HL-60 (cell line): ENCODE data around the gene MAP3K5.

ENCODE experiments used
- DNase-seq, 2 experiments: peaks; one replicate each; pipeline ENCODE4 v3.0.0-alpha.2; 2010 to 2020; ENCODE audit warnings: low read depth in 1 of 2, low spot score in 1 of 2
- H3K27ac ChIP-seq: fragments of 250-450 bp; sonication (Bioruptor Pico); replicated peaks from 2 replicates; pipeline ENCODE4 v1.5.1; 2020; ENCODE audit warnings: mild to moderate bottlenecking, moderate library complexity
- H3K27me3 ChIP-seq: fragments of 250-450 bp; sonication (Bioruptor Pico); 2 replicates; pipeline ENCODE4 v1.5.1; 2021; ENCODE audit warnings: mild to moderate bottlenecking, moderate library complexity; ENCODE audit not compliant: insufficient read depth, poor library complexity, severe bottlenecking
- H3K4me3 ChIP-seq: replicated peaks from 2 replicates; pipeline ENCODE4 v1.5.1; 2011; ENCODE audit warnings: mild to moderate bottlenecking, control low read depth, low read length; ENCODE audit not compliant: insufficient read depth
- GABPA ChIP-seq: IDR thresholded peaks from 2 replicates; pipeline ENCODE4 v1.6.1; 2012; ENCODE audit warnings: low read depth
- POLR2AphosphoS5 ChIP-seq: IDR thresholded peaks from 2 replicates; pipeline ENCODE4 v1.6.1; 2012; ENCODE audit warnings: low read depth
- SPI1 ChIP-seq: IDR thresholded peaks from 2 replicates; pipeline ENCODE4 v1.6.1; 2012; ENCODE audit warnings: low read depth, mild to moderate bottlenecking, borderline replicate concordance
- TF ChIP-seq, protein P1 (sequence below): IDR thresholded peaks from one replicate; pipeline ENCODE4 v1.5.1; 2011; ENCODE audit warnings: low read length, control low read depth, inconsistent platforms; ENCODE audit not compliant: insufficient read depth
- TF ChIP-seq, protein P2 (sequence below): IDR thresholded peaks from 2 replicates; pipeline ENCODE4 v1.6.1; 2012; ENCODE audit warnings: low read depth; ENCODE audit not compliant: insufficient replicate concordance

Gene MAP3K5

DNA sequence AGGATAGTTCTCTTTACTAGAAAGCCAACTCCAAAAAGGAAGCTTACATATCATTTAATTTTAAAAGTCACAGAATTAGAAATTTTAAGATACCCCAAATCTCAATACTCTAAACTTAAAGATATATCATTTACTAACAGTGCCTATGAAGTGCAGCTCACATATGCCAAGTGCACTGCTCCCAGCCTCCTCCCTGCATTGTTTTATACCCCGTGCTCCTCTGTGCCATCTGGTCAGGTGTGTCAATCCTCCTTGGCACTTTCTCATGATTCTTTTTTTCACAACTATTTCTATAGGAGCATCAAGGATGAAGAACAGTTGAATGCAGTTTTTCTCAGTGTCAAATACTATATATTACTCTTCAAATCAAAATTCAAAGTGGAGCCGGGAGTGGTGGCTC is 250.9 kb downstream of the MAP3K5 start:
- H3K4me3 ChIP-seq, result no peak overlapping the region
- TF ChIP-seq, protein P1, sequence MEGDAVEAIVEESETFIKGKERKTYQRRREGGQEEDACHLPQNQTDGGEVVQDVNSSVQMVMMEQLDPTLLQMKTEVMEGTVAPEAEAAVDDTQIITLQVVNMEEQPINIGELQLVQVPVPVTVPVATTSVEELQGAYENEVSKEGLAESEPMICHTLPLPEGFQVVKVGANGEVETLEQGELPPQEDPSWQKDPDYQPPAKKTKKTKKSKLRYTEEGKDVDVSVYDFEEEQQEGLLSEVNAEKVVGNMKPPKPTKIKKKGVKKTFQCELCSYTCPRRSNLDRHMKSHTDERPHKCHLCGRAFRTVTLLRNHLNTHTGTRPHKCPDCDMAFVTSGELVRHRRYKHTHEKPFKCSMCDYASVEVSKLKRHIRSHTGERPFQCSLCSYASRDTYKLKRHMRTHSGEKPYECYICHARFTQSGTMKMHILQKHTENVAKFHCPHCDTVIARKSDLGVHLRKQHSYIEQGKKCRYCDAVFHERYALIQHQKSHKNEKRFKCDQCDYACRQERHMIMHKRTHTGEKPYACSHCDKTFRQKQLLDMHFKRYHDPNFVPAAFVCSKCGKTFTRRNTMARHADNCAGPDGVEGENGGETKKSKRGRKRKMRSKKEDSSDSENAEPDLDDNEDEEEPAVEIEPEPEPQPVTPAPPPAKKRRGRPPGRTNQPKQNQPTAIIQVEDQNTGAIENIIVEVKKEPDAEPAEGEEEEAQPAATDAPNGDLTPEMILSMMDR, result no peak
- DNase-seq, result no peak
- H3K27me3 ChIP-seq, result peaks cover 3% of the 10 kb centered on the region
- no peak overlapping the region for H3K27ac ChIP-seq

DNA sequence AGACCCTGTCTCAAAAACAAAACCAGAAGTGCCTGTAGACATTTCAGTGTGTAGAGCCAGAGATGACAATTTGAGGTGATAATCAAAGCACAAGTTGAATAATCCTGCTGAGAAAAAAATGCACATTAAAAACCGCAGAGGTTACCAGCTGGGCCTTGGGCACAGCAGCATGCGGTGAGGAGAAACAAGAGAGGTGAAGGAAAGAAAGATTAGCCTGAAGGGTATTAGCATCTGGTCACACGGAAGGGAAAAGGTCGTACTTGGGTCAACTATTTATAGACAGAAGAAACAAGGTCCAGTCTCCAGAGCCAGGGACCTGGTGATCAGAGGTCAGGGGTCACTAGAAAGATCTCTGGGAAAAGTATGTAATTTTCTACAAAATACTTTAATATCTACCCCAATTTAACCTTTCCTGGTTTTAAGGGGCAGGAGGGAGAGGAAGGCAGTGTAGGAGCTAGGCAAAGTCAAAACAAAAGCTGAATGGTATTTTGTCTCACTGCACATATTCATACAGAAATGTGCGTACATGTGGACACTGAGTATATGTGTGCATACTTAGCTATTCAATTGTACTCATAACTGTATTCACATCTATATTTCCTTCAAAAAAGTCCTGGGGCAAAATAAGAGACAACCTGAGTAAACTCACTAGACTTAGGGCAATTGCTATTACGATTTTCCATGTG is 252.2 kb downstream of the MAP3K5 start:
- no peak overlapping the region for H3K4me3 ChIP-seq
- no peak for DNase-seq

DNA sequence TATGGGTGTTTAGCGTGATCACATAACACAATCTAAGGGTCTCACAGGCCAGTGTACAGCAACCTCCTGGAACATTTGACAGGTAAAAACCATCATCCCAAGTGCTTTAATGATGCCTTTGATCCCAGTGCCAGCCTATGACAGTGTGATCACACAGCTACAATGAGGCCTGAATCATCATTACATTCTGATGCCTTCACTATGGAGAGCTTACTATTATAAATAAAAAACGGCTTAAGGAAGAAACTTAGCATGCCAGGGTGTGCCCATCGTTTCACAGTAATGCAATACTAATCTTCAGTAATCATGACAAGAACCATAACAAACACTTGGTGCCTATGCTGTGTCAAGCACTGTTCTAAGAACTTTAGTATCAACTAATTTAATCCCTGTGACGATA is 253.4 kb downstream of the MAP3K5 start:
- H3K4me3 ChIP-seq, result no peak overlapping the region

More for the DNA sequence above, 252.2 kb downstream of the MAP3K5 start:
- TF ChIP-seq, protein P2, sequence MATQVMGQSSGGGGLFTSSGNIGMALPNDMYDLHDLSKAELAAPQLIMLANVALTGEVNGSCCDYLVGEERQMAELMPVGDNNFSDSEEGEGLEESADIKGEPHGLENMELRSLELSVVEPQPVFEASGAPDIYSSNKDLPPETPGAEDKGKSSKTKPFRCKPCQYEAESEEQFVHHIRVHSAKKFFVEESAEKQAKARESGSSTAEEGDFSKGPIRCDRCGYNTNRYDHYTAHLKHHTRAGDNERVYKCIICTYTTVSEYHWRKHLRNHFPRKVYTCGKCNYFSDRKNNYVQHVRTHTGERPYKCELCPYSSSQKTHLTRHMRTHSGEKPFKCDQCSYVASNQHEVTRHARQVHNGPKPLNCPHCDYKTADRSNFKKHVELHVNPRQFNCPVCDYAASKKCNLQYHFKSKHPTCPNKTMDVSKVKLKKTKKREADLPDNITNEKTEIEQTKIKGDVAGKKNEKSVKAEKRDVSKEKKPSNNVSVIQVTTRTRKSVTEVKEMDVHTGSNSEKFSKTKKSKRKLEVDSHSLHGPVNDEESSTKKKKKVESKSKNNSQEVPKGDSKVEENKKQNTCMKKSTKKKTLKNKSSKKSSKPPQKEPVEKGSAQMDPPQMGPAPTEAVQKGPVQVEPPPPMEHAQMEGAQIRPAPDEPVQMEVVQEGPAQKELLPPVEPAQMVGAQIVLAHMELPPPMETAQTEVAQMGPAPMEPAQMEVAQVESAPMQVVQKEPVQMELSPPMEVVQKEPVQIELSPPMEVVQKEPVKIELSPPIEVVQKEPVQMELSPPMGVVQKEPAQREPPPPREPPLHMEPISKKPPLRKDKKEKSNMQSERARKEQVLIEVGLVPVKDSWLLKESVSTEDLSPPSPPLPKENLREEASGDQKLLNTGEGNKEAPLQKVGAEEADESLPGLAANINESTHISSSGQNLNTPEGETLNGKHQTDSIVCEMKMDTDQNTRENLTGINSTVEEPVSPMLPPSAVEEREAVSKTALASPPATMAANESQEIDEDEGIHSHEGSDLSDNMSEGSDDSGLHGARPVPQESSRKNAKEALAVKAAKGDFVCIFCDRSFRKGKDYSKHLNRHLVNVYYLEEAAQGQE, result no peak
- TF ChIP-seq GABPA, result no peak
- H3K27me3 ChIP-seq, result peaks cover 2% of the 10 kb centered on the region
- no peak overlapping the region for H3K27ac ChIP-seq

More for the DNA sequence above, 253.4 kb downstream of the MAP3K5 start:
- DNase-seq, result no peak
- Histone ChIP-seq H3K27me3 (peaks cover 2% of the 10 kb centered on the region), H3K27ac (no peak overlapping the region)
- TF ChIP-seq, protein P2, result no peak
- no peak for TF ChIP-seq SPI1
- TF ChIP-seq POLR2AphosphoS5, result no peak
- TF ChIP-seq, protein P1, result no peak
- no peak for TF ChIP-seq GABPA
